ENCODE measurements around the gene PHACTR4. TPM values are rescaled to one million over a fixed set of nuclear protein-coding genes. Genes with fewer than 3 reads are reported as not detected.
"Not testable (repeated sequence)": the region's sequence is repeated elsewhere in the genome, so short reads cannot be mapped to it uniquely, and the experiment has no call there.

Gene PHACTR4
- total RNA-seq, 2 donors from 2014 or later, result 21.7 to 25.9 TPM

DNA sequence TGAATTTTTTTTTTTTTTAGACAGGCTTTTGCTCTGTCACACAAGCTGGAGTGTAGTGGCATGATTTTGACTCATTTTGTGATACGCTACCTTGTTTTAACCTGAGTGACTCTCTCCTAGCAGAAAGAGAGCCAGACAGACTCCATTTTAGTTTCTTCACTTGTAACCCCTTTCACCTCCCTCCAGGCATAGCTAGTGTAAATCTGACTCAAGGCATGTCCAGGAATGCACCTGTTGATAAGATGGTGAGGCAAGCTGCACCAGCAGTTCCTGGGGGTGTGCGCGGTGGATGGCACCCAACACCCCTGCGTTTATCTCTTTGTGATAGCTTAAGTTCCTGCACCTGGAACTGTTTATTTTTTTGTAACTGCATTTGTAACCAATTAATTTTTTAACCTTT, 4.7 kb upstream of the PHACTR4 start:
- no peak for DNase-seq (ENCODE audit: low spot score)
- intact Hi-C loops (cut with DNase I), result no loop called here

DNA sequence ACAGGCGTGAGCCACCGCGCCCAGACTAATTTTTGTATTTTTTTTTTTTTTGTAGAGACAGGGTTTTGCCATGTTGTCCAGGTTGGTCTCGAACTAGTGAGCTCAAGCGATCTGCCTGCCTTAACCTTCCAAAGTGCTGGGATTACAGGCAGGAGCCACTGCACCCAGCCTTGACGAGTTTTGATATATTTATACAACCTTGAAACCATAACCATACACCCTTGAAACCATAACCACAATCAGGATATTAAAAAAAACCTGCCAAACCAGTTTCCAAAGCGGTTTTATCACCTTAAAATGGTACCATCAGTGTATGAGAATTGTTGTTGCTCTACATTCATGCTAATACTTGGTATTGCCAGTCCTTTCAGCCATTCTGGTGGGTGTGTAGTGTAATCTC, 3.7 kb upstream of the PHACTR4 start:
- intact Hi-C loops (cut with DNase I), result no loop called here
- DNase-seq (ENCODE audit: low spot score), result no peak

DNA sequence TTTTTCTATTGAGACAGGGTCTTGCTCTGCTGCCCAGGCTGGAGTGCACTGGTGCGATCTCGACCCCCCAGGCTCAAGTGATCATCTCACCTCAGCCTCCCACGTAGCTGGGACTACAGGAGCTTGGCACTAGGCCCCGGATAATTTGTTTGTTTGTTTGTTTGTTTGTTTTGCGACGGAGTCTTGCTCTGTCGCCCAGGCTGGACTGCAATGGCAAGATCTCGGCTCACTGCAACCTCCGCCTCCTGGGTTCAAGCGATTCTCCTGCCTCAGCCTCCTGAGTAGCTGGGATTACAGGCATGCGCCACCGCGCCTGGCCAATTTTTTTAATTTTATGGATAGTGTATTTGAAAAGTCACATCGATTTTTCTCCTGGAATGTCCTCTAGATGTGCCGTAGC, 932 bp upstream of the PHACTR4 start:
- intact Hi-C loops (cut with DNase I); DNase-seq (ENCODE audit: low spot score): not testable (repeated sequence)

DNA sequence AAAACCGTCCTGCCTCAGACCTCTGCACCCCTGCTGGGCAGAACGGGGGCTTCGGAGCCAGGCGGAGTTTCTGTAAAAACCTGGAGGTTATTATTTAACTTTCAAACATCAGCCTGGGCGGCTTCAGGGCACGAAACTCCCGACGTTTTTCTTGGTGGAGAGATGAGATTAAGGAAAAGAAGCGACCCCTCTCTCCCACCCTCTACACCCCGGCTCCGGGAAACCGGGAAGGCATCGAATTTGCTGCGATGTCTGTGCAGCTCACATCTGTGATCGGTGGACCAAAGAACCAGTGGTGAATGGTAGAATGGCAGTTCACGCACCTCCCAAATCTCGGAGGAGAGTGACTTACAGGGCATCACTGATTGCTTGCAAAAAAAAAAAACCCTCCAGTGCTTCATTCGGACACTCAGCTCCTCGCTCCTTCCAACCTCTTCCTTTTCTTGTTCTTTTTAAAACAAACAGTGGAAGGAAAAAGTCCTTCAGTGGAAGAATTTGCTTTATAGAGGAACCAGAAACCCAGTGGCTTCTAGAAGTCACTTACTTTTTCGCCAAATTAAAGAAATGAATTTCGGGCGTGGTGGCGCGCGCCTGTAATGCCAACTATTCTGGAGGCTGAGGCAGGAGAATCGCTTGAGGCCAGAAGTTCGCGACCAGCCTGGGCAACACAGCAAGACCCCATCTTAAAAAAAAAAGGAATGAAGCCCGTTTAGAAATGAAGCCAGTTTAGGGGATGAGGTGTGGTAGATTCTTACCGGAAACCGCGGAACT, 884 bp downstream of the PHACTR4 start:
- intact Hi-C loops (cut with DNase I), result no loop called here
- DNase-seq (ENCODE audit: low spot score), result no peak

DNA sequence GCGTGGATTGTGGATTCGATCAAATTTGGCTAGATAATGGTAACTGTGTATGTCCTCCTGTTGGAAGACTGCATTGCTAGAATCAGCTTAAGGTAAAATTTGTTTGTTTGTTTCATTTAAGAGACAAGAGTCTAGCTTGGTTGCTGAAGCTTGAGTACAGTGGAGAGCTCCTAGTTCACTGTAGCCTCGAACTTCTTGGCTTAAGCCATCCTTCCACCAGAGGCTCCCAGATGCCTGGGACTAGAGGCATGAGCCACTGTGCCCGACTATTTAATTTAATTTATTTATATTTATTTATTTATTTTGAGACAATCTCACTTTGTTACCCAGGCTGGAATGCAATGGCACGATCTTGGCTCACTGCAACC, 1.5 kb downstream of the PHACTR4 start:
- no peak for DNase-seq (ENCODE audit: low spot score)
- intact Hi-C loops (cut with DNase I), result no loop called here

DNA sequence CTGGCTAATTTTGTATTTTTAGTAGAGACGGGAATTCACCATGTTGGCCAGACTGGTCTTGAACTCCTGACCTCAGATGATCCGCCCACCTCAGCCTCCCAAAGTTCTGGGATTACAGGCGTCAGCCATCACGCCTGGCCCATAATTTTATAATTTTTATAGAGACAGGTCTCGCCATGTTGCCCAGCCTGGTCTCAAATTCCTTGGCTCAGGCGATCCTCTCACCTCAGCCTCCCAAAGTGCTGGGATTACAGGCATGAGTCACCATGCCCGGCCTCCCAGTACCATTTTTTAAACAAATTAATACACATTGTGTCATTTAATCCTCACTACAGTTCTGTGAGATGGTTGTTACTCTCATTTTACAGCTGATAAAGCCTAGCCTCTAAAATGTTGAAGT, 3.9 kb downstream of the PHACTR4 start:
- intact Hi-C loops (cut with DNase I), result not testable (repeated sequence)

DNA sequence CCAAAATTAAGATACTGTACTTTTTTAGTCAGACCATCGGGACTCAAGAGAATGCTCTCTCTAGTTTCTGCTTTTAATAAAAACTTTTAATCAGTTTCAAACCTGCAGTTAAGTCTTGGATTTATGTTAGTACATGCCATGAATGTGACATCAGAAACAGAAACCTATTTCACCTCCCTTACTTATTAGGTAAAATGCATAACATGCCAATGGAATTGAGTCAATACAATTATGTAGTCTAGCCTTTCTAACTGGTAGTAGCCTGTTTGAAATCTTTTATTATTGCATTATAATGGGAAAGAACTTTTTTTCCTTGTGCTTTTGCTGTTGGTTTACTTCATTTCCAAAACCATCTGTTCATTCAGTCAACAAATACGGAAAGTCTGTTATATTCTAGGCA, 4.8 kb downstream of the PHACTR4 start:
- DNase-seq (ENCODE audit: low spot score), result no peak
- intact Hi-C loops (cut with DNase I), result no loop called here

More for the DNA sequence above, 3.9 kb downstream of the PHACTR4 start:
- DNase-seq (ENCODE audit: low spot score), result not testable (repeated sequence)

DNA sequence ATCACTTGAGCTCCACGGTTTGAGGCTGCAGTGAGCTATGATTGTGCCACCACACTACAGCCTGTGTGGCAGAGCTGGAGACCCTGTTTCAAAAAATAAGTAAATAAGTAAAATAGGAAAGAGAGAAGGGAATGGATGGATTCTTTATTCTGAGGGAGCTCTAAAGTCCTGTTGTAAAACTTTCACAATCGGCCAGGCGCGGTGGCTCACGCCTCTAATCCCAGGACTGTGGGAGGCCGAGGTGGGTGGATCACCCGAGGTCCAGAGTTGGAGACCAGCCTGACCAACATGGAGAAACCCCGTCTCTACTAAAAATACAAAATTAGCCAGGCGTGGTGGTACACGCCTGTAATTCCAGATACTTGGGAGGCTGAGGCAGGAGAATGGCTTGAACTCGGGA, 6.1 kb downstream of the PHACTR4 start:
- DNase-seq (ENCODE audit: low spot score); intact Hi-C loops (cut with DNase I): not testable (repeated sequence)

DNA sequence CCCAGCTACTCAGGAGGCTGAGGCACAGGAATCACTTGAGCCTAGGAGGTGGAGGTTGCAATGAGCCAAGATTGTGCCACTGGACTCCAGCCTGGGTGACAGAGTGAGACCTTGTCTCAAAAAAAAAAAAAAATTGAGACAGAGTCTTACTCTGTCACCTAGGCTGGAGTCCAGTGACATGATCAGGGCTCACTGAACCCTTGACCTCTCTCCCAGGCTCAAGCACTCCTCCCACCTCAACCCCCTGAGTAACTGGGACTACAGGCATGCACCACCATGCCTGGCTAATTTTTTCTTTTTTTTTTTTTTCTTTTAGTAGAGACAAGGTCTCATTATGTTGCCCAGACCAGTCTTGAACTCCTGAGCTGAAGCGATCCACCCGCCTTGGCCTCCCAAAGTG, 6.7 kb downstream of the PHACTR4 start:
- intact Hi-C loops (cut with DNase I), result not testable (repeated sequence)

DNA sequence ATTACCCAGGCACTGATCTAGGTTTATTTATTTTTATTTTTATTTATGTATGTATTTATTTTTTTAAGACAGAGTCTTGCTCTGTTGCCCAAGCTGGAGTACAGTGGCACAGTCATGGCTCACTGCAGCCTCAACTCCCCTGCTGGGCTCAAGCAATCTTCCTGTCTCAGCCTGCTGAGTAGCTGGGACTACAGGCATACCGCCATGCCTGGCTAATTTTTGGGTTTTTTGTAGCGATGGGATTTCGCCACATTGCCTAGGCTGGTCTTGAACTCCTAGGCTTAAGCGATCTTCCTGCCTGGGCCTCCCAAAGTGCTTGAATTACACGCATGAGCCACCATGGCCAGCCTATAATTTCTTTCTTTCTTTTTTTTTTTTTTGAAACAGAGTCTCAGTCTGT, 9.4 kb downstream of the PHACTR4 start:
- intact Hi-C loops (cut with DNase I), result no loop called here
- no peak for DNase-seq (ENCODE audit: low spot score)

More for the DNA sequence above, 6.7 kb downstream of the PHACTR4 start:
- not testable (repeated sequence) for DNase-seq (ENCODE audit: low spot score)

DNA sequence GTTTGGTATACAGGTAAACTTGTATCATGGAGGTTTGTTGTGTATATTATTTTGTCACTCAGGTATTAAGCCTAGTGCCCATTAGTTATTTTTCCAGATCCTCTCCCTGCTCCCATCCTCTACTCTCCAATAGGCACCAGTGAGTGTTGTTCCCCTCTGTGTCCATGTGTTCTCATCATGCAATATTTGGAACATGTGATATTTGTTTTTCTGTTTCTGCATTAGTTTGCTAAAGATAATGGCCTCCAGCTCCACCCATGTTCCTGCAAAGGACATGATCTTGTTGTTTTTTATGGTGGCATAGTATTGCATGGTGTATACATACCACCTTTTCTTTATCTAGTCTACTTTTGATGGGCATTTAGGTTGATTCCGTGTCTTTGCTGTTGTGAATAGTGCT, 10.9 kb downstream of the PHACTR4 start:
- no peak for DNase-seq (ENCODE audit: low spot score)
- intact Hi-C loops (cut with DNase I), result no loop called here

DNA sequence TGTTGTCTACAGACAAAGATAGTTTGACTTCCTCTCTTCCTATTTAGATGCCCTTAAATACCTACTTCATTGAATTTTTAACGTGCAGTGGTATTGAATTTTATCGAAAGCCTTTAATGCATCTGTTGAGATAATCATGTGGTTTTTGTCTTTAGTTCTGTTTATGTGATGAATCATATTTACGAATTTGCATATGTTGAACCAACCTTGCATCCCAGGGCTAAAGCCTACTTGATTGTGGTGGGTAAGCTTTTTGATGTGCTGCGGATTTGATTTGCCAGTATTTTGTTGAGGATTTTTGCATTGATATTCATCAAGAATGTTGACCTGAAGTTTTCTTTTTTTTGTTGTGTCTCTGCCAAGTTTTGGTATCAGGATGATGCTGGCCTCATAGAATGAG, 14.2 kb downstream of the PHACTR4 start:
- DNase-seq (ENCODE audit: low spot score); intact Hi-C loops (cut with DNase I): not testable (repeated sequence)

DNA sequence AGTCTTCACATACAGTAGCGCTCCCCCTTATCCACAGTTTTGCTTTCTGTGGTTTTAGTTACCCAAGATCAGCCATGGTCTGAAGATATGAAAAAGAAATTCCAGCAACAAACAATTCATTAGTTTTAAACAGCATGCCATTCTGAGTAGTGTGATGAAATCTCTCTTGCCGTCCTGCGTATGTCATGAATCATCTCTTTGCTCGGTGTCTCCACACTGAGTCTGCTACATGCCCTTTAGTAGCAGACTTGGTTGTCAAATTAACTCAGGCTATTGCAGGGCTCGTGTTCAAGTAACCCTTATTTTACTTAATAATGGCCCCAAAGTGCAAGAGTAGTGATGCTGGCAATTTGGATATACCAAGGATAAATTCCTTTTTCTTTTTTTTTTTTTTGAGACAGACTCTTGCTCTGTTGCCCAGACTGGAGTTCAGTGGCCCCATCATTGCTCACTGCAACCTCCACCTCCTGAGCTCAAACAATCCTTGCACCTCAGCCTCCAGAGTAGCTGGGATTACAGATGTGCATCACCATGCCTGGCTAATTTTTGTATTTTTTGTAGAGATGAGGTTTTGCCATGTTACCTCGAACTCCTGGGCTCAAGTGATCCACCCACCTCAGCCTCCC, 22.6 kb downstream of the PHACTR4 start:
- no peak for DNase-seq (ENCODE audit: low spot score)

DNA sequence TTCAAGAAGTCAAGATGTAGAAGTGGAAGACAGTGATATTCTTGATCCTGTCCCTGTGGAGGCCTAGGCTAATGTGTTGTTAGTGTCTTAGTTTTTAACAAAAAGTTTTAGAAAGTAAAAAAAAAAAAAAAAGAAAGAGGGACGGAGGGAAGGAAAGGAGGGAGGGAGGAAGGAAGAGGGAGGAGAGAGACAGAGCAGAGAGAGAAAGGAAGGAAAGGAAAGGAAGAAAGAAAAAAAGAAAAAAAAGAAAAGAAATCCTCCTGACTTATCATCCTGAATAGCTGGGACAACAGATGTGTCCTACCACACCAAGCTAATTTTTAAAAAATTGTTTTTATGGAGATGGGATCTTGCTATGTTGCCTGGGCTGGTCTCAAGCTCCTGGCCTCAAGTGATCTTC, 24.6 kb downstream of the PHACTR4 start:
- no peak for DNase-seq (ENCODE audit: low spot score)
- intact Hi-C loops (cut with DNase I), result no loop called here

More for the DNA sequence above, 22.6 kb downstream of the PHACTR4 start:
- intact Hi-C loops (cut with DNase I), result no loop called here

DNA sequence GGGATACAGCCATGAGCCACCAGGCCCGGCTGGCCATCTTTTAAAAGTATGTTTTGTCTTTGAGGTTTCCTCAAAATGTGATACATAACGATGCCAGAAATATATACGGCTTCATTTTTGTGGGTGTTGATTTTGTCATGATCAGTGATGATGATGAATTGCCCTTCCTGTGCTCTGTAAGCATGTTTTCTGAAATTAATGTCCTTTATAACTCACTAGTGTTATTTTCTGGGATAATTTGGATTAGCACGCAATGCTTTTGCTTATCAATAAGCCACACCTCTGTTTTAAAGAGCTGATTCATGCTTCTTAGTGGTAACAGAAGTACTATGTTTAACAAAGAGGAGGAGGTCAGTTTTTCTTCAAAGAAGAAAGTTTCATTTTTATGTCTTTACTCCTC, 25.6 kb downstream of the PHACTR4 start:
- intact Hi-C loops (cut with DNase I), result no loop called here

DNA sequence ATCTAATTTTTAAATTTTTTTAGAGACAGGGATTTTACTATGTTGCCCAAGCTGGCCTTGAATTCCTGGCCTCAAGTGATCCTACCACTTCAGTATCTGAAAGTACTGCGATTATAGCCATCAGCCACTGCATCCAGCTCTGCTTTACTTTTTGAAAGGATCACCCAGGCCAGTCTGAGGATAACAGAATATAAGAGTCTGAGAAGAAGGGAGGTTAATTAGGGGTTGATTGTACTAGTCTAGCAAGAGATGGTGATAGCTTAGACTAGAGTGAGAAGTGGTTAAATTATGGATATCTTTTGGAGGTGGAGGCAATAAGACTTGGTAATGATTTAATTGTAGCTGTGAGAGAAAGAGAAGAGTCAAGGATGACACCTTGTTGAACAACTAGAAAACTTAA, 32.2 kb downstream of the PHACTR4 start:
- DNase-seq (ENCODE audit: low spot score), result no peak
- intact Hi-C loops (cut with DNase I), result no loop called here

More for the DNA sequence above, 25.6 kb downstream of the PHACTR4 start:
- no peak for DNase-seq (ENCODE audit: low spot score)

DNA sequence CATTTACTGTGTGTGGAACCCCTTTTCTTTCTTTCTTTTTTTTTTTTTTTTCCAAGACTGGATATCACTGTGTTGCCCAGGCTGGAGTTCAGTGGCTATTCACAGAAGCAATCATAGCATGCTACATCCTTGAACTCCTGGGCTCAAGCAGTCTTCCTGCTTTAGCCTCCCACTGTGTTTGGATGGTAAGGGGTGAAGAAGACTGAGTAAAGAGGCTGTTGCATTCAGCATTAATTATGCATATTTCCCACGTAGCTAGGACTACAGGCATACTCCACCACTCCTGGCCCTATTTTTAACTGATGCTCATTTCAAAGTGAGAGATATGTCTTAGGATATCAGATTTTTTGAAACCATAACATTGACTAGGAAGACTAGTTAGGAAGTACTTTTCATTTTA, 39.5 kb downstream of the PHACTR4 start:
- intact Hi-C loops (cut with DNase I), result no loop called here
- DNase-seq (ENCODE audit: low spot score), result no peak

DNA sequence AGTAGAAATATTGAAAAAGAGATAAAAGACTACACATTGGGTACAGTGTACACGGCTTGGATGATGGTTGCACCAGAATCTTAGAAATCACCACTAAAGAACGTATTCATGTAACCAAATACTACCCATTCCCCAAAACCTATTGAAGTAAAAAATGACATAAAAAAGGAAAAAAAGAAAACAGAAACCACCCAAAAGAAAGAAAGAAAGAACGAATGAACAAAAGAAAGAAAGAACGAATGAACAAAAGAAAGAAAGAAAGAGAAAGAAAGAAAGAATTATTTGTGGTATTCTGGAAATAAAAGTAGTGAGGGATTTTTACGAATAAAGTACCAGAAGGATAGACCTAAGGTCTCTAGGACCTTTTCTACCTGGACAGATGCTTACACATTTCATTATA, 42.1 kb downstream of the PHACTR4 start:
- no peak for DNase-seq (ENCODE audit: low spot score)
- intact Hi-C loops (cut with DNase I), result no loop called here

DNA sequence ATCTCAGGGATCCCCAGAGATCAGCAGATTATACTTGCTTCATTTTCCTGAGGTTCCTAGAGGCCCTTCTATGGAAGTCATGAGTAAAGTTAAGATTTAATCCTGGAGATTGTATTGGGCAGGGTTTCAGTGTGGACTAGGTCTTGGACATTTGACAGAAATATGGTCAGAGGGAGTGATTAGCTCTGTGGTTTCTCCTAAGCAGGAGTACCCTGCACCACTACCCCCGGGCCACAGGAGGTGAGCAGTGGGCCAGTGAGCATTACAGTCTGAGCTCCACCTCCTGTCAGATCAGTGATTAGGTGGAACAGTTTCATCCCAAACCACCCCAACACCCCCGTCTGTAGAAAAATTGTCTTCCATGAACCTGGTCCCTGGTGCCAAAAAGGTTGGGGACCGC, 43.2 kb downstream of the PHACTR4 start:
- DNase-seq (ENCODE audit: low spot score), result no peak
- intact Hi-C loops (cut with DNase I), result no loop called here

DNA sequence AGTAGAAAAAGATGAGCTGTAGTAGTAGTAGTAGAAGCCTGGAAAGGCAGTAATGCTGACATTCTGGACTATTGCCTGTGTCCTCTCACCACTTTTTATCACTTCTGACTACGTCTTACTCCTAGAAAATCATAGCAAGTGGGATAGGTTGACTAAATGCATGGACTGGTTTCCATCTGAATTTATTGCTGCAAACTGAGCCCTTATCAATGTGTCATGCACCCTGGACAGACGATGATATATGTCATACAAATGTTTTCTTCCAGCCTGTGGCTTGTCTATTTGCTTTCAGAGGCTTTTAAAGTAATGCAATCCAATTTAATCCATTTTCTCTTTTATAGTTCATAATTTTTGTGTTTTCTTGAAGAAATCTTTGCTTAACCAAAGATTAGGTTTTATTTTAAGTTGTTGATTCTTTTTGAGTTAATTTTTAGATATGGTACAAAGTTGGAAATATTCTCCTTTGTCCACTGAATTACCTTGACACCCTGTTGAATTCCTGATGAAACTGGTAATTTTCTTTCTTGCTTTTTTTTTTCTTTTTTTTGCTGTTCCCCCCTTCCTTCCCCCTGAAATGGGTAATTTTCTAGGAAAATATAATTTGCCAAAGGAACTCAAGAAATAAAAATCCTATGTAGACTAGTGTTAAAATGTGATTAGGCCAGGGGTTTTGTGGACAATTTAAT, 47.1 kb downstream of the PHACTR4 start:
- intact Hi-C loops (cut with DNase I), result no loop called here

More for the DNA sequence above, 47.1 kb downstream of the PHACTR4 start:
- no peak for DNase-seq (ENCODE audit: low spot score)
